HCT116 (cell line): ENCODE results near the gene ARSG. TPM values are rescaled to one million over a fixed set of nuclear protein-coding genes. Genes with fewer than 3 reads are reported as not detected.

ENCODE experiments used
- ATAC-seq: fragments of 200-7000 bp; cut with Tn5 transposase; 2 replicates; pipeline ENCODE4 v1.9.1; 2020; ENCODE audit warnings: mild to moderate bottlenecking, moderate library complexity
- BruUV-seq: library from RNA; stranded (reverse); fragments of 400-500 nt; replicated peaks from 2 replicates; lab custom pipeline; 2021; lab: Mats Ljungman, UMichigan
- CTCF ChIA-PET: fragments of 300-600 bp; sonication (Branson Sonifier 250); formaldehyde crosslinking; loops from one replicate; lab custom pipeline; 2021; ENCODE audit warnings: antibody characterized with exemption; lab: Charles Lee
- POLR2A ChIA-PET: fragments of 300-600, 350-600 bp; sonication (Branson Sonifier 250); formaldehyde crosslinking; loops from one replicate; lab custom pipeline; 2021; ENCODE audit warnings: antibody characterized with exemption; lab: Charles Lee
- RAD21 ChIA-PET, 2 experiments: fragments of 300-600 bp; sonication (Branson Sonifier 250); formaldehyde crosslinking; loops; one replicate each; lab custom pipeline; 2023; ENCODE audit warnings: low total read pairs in 2 of 2; ENCODE audit not compliant: uncharacterized antibody in 2 of 2, unreplicated experiment in 2 of 2, low non-redundant PET in 1 of 2; lab: Charles Lee
- DNase-seq: peaks from one replicate; pipeline ENCODE4 v3.0.0-alpha.2; 2010; ENCODE audit warnings: low read depth, low spot score
- H2AFZ ChIP-seq: fragments of 200-600 bp; shearing (Covaris generic), sonication (generic); 2 replicates; pipeline ENCODE4 v1.6.1; 2017; ENCODE audit warnings: low read depth, mixed run types, mixed read lengths, antibody characterized with exemption, low read length; ENCODE audit not compliant: poor library complexity, severe bottlenecking
- H3K27ac ChIP-seq: 2 replicates; pipeline ENCODE4 v1.5.1; 2012; ENCODE audit warnings: low read depth, low read length
- H3K27me3 ChIP-seq: fragments of 200-600 bp; sonication (generic); 2 replicates; pipeline ENCODE4 v1.6.1; 2016; ENCODE audit warnings: mixed run types, low read length, mixed read lengths; ENCODE audit not compliant: insufficient read depth
- H3K36me3 ChIP-seq, 2 experiments: fragments of 200-500 bp in 1 of 2; fragments of 200-600 bp in 1 of 2; sonication (Bioruptor generic) in 1 of 2; sonication (generic) in 1 of 2; 2 replicates each; pipeline versions ENCODE4 v1.5.1 to v1.6.1; 2014 to 2016; ENCODE audit warnings: low read length in 2 of 2, inconsistent platforms in 1 of 2, mixed read lengths in 1 of 2, mixed run types in 1 of 2; ENCODE audit not compliant: insufficient read depth in 2 of 2, control insufficient read depth in 1 of 2
- H3K4me1 ChIP-seq, 2 experiments: fragments of 200-600 bp in 1 of 2; sonication (generic) in 1 of 2; 2 replicates each; pipeline versions ENCODE4 v1.5.1 to v1.6.1; 2012 to 2017; ENCODE audit warnings: low read length in 2 of 2, inconsistent platforms in 1 of 2, mild to moderate bottlenecking in 1 of 2, mixed read lengths in 1 of 2, mixed run types in 1 of 2, moderate library complexity in 1 of 2; ENCODE audit not compliant: insufficient read depth in 2 of 2, control insufficient read depth in 1 of 2
- H3K4me2 ChIP-seq: fragments of 200-600 bp; sonication (generic); 2 replicates; pipeline ENCODE4 v1.6.1; 2017; ENCODE audit warnings: mixed run types, low read length, mixed read lengths
- H3K4me3 ChIP-seq, 2 experiments: fragments of 200-600 bp in 1 of 2; sonication (generic) in 1 of 2; replicated peaks in 1 of 2; 2 replicates each; pipeline ENCODE4 v1.5.1; 2011 to 2016; ENCODE audit warnings: low read length in 2 of 2, control low read depth in 1 of 2, low read depth in 1 of 2, mild to moderate bottlenecking in 1 of 2, mixed read lengths in 1 of 2, mixed run types in 1 of 2
- H3K79me2 ChIP-seq: fragments of 200-600 bp; sonication (generic); 2 replicates; pipeline ENCODE4 v1.6.1; 2017; ENCODE audit warnings: mild to moderate bottlenecking, mixed run types, low read length, moderate library complexity, mixed read lengths; ENCODE audit not compliant: insufficient read depth
- H3K9ac ChIP-seq: fragments of 200-600 bp; sonication (generic); 2 replicates; pipeline ENCODE4 v1.6.1; 2016; ENCODE audit warnings: low read length, mixed read lengths
- H3K9me2 ChIP-seq: fragments of 200-600 bp; sonication (generic), shearing (Covaris generic); 2 replicates; pipeline ENCODE4 v1.6.1; 2017; ENCODE audit warnings: mixed run types, mild to moderate bottlenecking, moderate library complexity; ENCODE audit not compliant: insufficient read depth
- H3K9me3 ChIP-seq, 2 experiments: fragments of 200-500 bp in 1 of 2; fragments of 200-600 bp in 1 of 2; sonication (Bioruptor generic) in 1 of 2; sonication (generic) in 1 of 2; 2 replicates each; pipeline ENCODE4 v1.6.1; 2014 to 2017; ENCODE audit warnings: low read length in 2 of 2, mixed read lengths in 2 of 2, inconsistent platforms in 1 of 2, low read depth in 1 of 2, mild to moderate bottlenecking in 1 of 2, mixed run types in 1 of 2, moderate library complexity in 1 of 2; ENCODE audit not compliant: control insufficient read depth in 1 of 2, insufficient read depth in 1 of 2
- H4K20me1 ChIP-seq: fragments of 200-600 bp; sonication (generic), shearing (Covaris generic); 2 replicates; pipeline ENCODE4 v1.6.1; 2017; ENCODE audit warnings: mixed run types, mild to moderate bottlenecking, moderate library complexity; ENCODE audit not compliant: insufficient read depth
- CEBPB ChIP-seq: IDR thresholded peaks from 2 replicates; pipeline ENCODE4 v1.6.1; 2012; ENCODE audit warnings: low read depth
- ELF1 ChIP-seq: IDR thresholded peaks from 2 replicates; pipeline ENCODE4 v1.6.1; 2012; ENCODE audit warnings: low read depth, borderline replicate concordance
- EZH2 ChIP-seq: fragments of 200-600 bp; sonication (generic); IDR thresholded peaks from 2 replicates; pipeline ENCODE4 v1.6.1; 2017; ENCODE audit warnings: antibody characterized with exemption, mixed run types
- POLR2AphosphoS5 ChIP-seq: IDR thresholded peaks from 2 replicates; pipeline ENCODE4 v1.6.1; 2011; ENCODE audit warnings: mild to moderate bottlenecking, low read depth, low read length, moderate library complexity
- RAD21 ChIP-seq: IDR thresholded peaks from 2 replicates; pipeline ENCODE4 v1.6.1; 2012; ENCODE audit warnings: low read depth, mild to moderate bottlenecking
- SP1 ChIP-seq: IDR thresholded peaks from 2 replicates; pipeline ENCODE4 v1.6.1; 2012; ENCODE audit warnings: low read depth
- TCF7L2 ChIP-seq: IDR thresholded peaks from 2 replicates; pipeline ENCODE4 v1.7.0; 2011; ENCODE audit warnings: borderline replicate concordance, inconsistent platforms; ENCODE audit not compliant: insufficient read depth, insufficient read length; ENCODE audit errors: extremely low read depth
- YY1 ChIP-seq: IDR thresholded peaks from 2 replicates; pipeline ENCODE4 v1.6.1; 2011; ENCODE audit warnings: low read length, low read depth, moderate library complexity, mild to moderate bottlenecking; ENCODE audit not compliant: insufficient replicate concordance; ENCODE audit errors: extremely low read depth
- ZNF274 ChIP-seq: fragments of 200-500 bp; sonication (Bioruptor generic); IDR thresholded peaks from 2 replicates; pipeline ENCODE4 v1.6.1; 2014; ENCODE audit warnings: mild to moderate bottlenecking, low read depth, low read length, inconsistent platforms
- intact Hi-C: fragments of 100-400 bp; cut with micrococcal nuclease; formaldehyde crosslinking; loops from 2 replicates; pipeline ENCODE4 v1.10.0; 2022
- total RNA-seq: library from RNA; stranded (reverse); gene quantifications from one replicate; pipeline ENCODE4 v1.2.1, GENCODE V29; 2021; ENCODE audit not compliant: unreplicated experiment
- TF ChIP-seq, protein P1 (sequence below): IDR thresholded peaks from 2 replicates; pipeline ENCODE4 v1.6.1; 2012

ARSG gene
- total RNA-seq, 1 experiment from 2014 or later: 17.1 TPM

DNA sequence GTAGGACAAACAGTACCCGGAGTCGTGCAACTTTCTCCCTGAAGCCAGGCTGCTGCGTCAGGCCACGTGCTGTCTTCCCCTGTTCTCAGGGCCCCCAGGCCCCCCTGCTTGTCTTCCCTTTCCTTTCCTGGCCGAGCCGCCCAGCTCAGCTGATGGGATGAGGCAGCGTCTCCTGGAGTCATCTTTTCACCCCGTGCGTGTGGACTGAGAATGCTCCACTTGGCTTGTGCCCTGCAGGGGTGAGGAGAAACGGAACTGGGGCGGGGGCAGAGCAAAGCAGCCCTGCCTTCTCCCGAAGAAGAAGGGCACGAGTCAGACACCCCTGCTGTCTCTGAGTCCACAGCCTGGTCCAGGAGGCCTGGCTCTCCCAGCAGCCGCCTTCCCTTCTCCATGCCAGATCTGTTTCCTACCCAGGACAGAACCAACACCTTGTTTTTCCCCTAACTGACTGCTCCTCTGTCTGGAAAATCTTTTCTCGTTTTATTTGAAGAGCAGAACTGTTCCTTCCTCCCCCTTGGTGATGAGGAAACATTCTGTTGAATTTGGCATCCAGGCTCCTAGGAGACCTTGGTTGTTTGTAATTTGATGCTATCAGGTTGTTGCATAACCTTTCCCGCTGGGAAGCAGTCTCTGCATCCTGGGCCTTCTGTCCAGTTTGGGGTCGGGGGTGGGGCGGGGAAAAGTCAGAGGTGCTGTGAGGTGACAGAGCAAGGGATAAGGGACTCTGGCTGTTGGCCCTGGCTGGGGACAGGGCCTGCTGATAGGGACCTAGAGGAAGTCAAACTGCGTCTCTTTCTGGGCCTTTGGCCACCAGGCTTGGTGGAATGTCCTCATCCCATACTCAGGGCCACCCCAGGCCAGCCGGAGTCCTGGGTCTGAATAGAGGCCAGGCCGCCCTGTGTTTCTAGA is 87.2 kb downstream of the ARSG start:
- BruUV-seq: TSS peak; percentile 66
- no peak overlapping the region for H2AFZ ChIP-seq
- POLR2A ChIA-PET: no interaction called here
- no peaks in the 10 kb centered on the region for H3K79me2 ChIP-seq
- peak overlapping the region; percentile 58 for H3K9ac ChIP-seq
- peaks cover 67 to 72% of the 10 kb centered on the region in 2 experiments for H3K4me1 ChIP-seq
- peak overlapping the region; percentile 96 for H3K27ac ChIP-seq
- peak overlapping the region; percentile 60 for H3K4me2 ChIP-seq
- no peaks in the 10 kb centered on the region for H3K9me2 ChIP-seq
- ATAC-seq: peak; percentile 60
- no peak for TF ChIP-seq ZNF274
- peak; percentile 60 for TF ChIP-seq TCF7L2
- TF ChIP-seq YY1: peak; percentile 14
- TF ChIP-seq, protein P1, sequence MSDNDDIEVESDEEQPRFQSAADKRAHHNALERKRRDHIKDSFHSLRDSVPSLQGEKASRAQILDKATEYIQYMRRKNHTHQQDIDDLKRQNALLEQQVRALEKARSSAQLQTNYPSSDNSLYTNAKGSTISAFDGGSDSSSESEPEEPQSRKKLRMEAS: peak; percentile 85
- TF ChIP-seq POLR2AphosphoS5: peak; percentile 50
- 0 out of 2 replicates have a peak, but pooled peaks have one; percentile 2 for TF ChIP-seq RAD21
- TF ChIP-seq SP1: peak; percentile 60
- TF ChIP-seq CEBPB: peak; percentile 99
- no peak for TF ChIP-seq EZH2
- no peak for TF ChIP-seq ELF1
- H3K36me3 ChIP-seq: no peaks in the 10 kb centered on the region
- CTCF ChIA-PET: interaction anchor here (0.8 kb wide), 1 partner anchor 20 kb away, joined by 3 read pairs; no protein-coding TSS in a partner anchor
- H4K20me1 ChIP-seq: no peaks in the 10 kb centered on the region
- H3K4me3 ChIP-seq: peak overlapping the region; percentile 20 to 31
- H3K27me3 ChIP-seq: no peaks in the 10 kb centered on the region
- peak; percentile 63 for DNase-seq
- H3K9me3 ChIP-seq: no peaks in the 10 kb centered on the region
- intact Hi-C loops: no loop called here
- RAD21 ChIA-PET: no interaction called here
